H54 (cell line): Measurements from ENCODE around the gene NCEH1.
A peak's percentile ranks its signal among the peaks of the same experiment; 100 is the strongest.
"Not testable (repeated sequence)": the region's sequence is repeated elsewhere in the genome, so short reads cannot be mapped to it uniquely, and the experiment has no call there.

Experiments used
- DNase-seq: peaks from one replicate; pipeline ENCODE4 v3.0.0; 2011; ENCODE audit warnings: low spot score, mixed read lengths; ENCODE audit not compliant: insufficient read length
- FAIRE-seq: peaks from 3 replicates; lab custom pipeline; 2011; peaks lifted over from hg19 to GRCh38; lab: Jason Lieb, UNC
- POLR2A ChIP-seq: IDR thresholded peaks from 2 replicates; pipeline ENCODE4 v1.6.1; 2011; ENCODE audit warnings: low read depth, mild to moderate bottlenecking, low read length

The NCEH1 gene

GRCh38 chr3:172717493-172718088 is 6.7 kb upstream of the NCEH1 start:
- DNase-seq (no peak), FAIRE-seq (no peak)
- TF ChIP-seq POLR2A = no peak

GRCh38 chr3:172716476-172716875 is 5.6 kb upstream of the NCEH1 start:
- no peak for TF ChIP-seq POLR2A
- DNase-seq = no peak
- no peak for FAIRE-seq

GRCh38 chr3:172713316-172713715 is 2.4 kb upstream of the NCEH1 start:
- no peak for FAIRE-seq
- DNase-seq = no peak
- TF ChIP-seq POLR2A = no peak

GRCh38 chr3:172711454-172711795 is 558 bp upstream of the NCEH1 start:
- TF ChIP-seq POLR2A = no peak
- peak; percentile 42 for DNase-seq
- FAIRE-seq = no peak

- FAIRE-seq (no peak), DNase-seq (no peak)
- TF ChIP-seq POLR2A = no peak
Observed at GRCh38 chr3:172709774-172710663, 848 bp downstream of the NCEH1 start.

- DNase-seq (no peak), FAIRE-seq (no peak)
- TF ChIP-seq POLR2A = no peak
Observed at GRCh38 chr3:172708921-172709773, 1.7 kb downstream of the NCEH1 start.

- no peak for TF ChIP-seq POLR2A
- FAIRE-seq = no peak
- no peak for DNase-seq
Observed at GRCh38 chr3:172707967-172708366, 2.9 kb downstream of the NCEH1 start.

- no peak for TF ChIP-seq POLR2A
- DNase-seq (no peak), FAIRE-seq (no peak)
Observed at GRCh38 chr3:172707030-172707429, 3.8 kb downstream of the NCEH1 start.

- DNase-seq = no peak
- TF ChIP-seq POLR2A = no peak
- FAIRE-seq = no peak
Observed at GRCh38 chr3:172705170-172705569, 5.7 kb downstream of the NCEH1 start.

- no peak for DNase-seq
- no peak for TF ChIP-seq POLR2A
- FAIRE-seq = no peak
Observed at GRCh38 chr3:172704001-172704400, 6.9 kb downstream of the NCEH1 start.

- not testable (repeated sequence) for FAIRE-seq
Observed at GRCh38 chr3:172702731-172703130, 8.1 kb downstream of the NCEH1 start.

GRCh38 chr3:172702256-172702655 is 8.6 kb downstream of the NCEH1 start:
- DNase-seq (no peak), FAIRE-seq (no peak)
- no peak for TF ChIP-seq POLR2A

More at GRCh38 chr3:172702731-172703130, 8.1 kb downstream of the NCEH1 start:
- not testable (repeated sequence) for DNase-seq

- FAIRE-seq = no peak
- DNase-seq = no peak
- no peak for TF ChIP-seq POLR2A
Observed at GRCh38 chr3:172701751-172702150, 9.1 kb downstream of the NCEH1 start.

GRCh38 chr3:172700936-172701455 is 9.9 kb downstream of the NCEH1 start:
- DNase-seq (no peak), FAIRE-seq (no peak)
- TF ChIP-seq POLR2A = no peak
